ENCODE results near the gene RTN1.

Gene RTN1, protein sequence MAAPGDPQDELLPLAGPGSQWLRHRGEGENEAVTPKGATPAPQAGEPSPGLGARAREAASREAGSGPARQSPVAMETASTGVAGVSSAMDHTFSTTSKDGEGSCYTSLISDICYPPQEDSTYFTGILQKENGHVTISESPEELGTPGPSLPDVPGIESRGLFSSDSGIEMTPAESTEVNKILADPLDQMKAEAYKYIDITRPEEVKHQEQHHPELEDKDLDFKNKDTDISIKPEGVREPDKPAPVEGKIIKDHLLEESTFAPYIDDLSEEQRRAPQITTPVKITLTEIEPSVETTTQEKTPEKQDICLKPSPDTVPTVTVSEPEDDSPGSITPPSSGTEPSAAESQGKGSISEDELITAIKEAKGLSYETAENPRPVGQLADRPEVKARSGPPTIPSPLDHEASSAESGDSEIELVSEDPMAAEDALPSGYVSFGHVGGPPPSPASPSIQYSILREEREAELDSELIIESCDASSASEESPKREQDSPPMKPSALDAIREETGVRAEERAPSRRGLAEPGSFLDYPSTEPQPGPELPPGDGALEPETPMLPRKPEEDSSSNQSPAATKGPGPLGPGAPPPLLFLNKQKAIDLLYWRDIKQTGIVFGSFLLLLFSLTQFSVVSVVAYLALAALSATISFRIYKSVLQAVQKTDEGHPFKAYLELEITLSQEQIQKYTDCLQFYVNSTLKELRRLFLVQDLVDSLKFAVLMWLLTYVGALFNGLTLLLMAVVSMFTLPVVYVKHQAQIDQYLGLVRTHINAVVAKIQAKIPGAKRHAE

DNA sequence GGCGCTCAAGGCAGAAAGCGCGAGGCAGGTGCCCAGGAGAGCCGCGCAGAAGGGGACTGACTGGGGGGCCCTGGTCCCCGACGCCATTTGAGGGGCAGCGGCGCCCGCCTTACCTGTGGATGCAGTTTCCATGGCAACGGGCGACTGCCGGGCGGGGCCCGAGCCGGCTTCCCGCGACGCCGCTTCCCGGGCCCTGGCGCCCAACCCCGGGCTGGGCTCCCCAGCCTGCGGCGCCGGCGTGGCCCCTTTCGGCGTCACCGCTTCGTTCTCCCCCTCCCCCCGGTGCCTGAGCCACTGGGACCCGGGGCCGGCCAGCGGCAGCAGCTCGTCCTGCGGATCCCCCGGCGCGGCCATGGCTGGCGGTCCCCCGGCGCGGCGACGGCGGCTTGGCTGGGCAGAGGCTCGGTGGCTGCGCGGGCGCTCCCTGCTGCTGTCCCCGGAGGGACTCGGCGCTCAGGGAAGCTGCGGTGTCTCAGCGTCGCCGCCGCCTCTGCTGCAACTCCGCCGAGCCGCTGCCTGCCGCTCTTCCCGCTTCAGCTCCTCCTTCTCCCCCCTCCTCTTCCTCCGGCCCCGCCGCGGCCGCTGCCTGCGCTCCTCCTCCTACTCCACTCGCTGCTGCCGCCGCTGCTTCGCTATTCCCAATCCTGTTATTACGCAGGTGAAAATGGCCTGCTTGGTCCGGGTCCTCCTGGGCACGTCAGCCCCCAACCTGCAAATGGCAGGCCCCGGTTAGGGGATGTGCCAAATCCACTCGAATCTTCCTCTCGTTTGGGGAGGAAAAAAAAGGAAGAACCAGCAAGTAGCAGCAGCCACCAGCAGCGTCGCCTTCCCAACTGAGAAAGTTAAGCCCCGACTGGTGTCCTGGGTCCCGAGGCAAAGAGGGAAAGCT lies at the start of gene RTN1:
RTN1 (minus strand) TSS at position 500 of the 889 bp plus-strand sequence; CDS start at position 354, 146 bp downstream.
- peak in 55 of 56 donors; percentile 15 to 88 (median 71) for DNase-seq

DNA sequence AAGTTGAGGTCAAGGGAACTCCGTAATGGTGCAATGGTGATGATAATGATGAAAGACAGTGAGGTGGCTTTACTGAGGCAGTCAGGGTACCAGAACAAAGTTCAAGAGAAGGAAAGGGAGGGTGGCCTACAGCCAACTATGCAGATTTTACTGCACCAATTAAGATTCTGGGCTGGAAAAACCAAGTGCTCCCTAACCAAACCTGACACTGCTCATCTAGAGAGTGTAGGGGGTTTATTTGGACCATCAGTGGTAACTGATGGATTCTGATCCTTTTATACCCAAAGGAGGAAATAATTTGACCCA lies 49.8 kb upstream of the RTN1 start:
- no peak for DNase-seq

DNA sequence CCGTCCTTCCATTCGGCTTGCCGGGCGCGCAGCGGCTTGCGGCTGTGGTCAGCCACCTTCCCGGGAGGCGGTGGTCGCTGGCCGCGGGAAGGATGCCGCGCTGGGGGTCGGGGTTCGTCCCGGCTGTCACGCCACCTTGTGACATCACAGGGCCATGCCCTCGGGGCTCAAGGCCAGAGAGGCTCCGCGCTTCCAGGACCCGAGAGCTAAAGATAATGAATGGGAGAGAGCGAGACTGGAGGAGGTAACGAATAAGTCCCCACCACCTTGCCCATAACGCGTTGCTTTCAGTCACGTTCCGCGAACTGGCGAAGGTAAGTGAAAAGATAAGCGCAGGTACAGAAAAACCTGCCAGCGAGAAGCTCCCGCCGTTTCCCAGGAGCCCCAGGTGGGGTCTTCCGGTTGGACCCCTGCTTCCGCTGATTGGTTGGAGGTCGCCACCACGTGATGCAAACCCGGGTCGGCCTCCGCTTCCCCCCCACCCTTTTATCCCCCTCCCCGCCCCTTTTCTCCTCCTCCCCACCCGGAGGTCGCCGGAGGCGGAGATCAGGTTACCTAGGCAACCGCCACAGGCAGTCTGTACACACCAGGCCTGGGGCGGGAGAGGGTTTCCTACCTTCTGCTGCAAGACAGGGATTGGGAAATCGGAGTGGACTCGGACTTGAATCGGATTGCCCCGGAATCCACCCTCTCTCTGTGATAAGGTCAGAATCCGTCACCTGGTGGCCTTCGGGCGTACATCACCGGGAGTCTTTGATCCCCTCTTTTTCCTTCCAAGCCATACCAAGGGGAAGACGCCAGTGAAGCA lies 49.2 kb upstream of the RTN1 start, which contains the start of gene LRRC9:
LRRC9 (plus strand) TSS at position 575 of the 808 bp plus-strand sequence.
- DNase-seq, result peak in 51 of 56 donors; percentile 6 to 85 (median 49)

DNA sequence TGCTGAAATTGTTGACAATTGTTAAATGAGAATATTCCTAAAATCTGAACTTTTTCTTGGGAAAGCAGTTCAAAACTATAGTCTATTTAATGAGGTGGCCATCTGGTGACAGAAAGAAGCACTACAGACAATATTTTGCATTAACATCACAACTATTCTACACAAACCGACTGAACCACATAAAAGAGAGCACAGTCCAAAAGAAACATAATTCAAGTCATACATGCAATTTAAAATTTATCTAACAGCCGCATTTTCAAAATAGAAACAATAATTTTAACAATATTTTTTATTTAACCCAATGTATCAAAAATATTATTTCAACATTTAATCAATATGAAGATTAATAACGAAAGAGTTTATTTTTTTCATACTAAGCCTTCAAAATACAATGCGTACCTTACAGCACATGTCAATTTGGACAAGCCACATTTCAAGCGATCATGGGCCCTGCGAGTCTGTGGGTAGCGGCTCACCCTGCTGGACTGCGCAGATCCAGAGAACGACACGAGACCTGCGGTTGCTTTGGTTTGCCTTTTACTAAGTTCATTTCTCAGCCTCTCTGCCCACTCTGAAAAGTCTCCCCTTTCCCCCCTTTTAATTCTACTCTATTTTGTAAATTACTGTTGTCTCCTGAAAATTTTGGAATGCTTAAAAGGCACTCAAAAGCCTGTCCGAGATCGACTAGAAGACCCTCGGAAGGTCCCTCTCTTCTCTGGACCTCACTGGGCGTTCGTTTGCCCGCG lies 48.4 kb upstream of the RTN1 start:
- peak in 11 of 56 donors; percentile 0 to 24 (median 12) for DNase-seq

DNA sequence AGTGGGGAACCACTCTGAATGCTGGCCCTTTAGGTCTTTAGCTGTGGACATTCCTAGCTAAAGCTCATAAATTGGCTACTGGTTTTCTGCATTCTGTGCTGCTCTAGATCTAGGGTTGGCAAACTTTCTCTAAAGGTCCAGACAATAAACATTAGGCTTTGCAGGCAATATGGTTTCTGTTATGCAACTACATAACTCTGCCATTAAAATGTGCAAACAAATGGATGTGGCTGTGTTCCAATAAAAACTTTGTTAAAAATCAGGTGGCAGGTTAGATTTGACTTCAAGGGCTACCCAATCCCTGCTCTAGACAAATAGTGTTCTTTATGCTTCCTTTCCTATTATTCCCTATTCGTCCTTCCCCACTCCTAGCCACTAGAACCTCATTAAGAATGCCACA lies 42.6 kb upstream of the RTN1 start:
- DNase-seq, result no peak

DNA sequence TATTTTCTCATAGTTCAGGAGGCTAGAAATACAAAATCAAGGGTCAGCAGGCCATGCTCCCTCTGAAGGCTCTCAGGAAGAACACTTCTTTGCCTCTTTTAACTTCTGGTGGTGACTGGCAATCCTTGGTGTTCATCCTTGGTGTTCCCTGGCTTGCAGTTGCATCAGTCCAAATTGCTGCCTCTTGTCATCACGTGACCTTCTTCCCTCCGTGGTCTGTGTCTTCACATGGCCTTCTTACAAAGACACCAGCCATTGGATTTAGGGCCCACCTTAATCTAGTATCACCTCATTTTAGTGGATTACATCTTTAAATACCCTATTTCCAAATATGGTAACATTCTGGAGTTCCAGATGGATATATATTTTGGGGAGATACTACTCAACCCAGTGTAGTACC lies 41.9 kb upstream of the RTN1 start:
- no peak for DNase-seq

DNA sequence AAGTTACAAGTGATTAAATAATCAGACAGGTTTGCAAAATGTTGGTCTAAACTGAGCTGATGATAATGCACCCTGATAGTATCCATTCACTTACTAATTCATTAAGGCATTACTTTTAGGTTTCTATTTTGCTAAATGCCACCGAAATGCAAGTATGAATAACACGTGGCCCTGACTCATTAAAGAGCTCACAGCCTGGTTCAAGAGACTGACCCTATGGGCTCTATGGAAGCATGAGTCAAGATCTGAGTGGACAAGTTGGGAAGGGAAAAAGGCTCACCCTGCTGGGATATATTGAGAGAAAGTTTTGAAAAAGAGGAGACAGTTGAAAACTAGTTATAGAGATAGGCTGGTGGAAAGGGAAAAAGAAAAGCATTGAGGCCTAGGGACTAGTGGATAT lies 34.6 kb upstream of the RTN1 start:
- DNase-seq, result no peak

DNA sequence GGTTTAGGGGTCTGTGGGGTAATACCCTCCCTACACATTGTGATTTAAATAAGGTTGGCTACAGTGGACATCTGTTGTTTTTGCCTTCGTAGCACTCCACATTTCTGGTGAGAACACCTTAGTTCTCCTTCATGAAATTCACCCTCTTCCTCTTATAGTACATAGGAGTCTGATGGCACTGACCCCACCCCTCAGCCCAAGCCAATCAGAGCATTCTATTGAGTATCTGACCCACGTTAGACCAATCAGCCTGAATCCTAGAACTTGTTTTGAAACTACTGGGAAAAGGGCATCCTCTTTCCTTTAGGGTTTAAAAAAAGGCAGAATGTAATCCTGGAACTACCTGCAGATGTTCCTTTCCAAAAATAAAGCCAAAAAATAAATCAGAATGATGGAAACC lies 33.6 kb upstream of the RTN1 start:
- no peak for DNase-seq

DNA sequence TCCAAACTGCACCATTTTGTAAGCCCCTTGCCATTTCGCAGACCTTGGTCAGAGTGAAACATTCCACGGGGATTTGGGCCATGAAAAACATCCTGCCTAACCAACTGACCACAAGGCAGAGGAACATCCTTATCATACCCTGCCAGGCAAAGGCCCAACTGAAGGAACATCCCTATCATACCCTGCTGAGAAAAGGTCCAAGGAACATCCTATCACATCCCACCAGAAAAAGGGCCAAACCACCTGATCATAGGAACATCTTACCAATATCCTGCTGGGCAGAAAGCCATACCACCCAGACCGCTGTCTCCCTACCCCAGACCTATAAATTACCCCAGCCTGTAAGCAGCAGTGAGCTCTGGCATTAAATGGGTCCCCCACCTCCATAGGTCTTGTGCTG lies 30.0 kb upstream of the RTN1 start:
- DNase-seq, result no peak

DNA sequence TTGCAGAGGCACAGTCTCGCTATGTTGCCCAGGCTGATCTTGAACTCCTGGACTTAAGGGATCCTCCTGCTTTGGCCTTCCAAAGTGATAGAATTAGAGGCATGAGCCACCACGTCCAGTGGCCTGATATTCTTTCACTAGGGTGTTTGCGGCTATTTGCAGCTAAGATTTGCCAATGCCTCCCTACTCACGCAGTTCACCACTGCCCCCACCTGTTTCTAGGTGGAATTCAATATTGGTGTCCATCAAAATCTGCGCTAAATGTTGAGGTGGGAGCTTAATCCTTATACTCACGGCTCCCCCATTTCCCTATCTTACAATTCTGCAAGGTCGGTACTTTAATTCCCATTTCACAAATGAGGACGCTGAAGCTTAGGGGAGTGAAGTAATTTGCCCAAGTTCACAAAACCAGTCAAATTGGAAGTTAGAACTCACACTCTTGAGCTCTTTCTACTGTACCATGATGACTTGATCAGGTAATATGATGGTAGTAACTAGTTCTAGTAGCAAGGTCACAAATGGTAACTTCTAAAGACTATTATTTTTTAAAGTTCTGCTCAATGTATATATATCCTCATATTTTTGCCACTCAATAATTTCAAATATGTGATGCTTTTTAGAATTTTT lies 27.3 kb upstream of the RTN1 start:
- DNase-seq, result peak in 23 of 56 donors; percentile 1 to 42 (median 10)

DNA sequence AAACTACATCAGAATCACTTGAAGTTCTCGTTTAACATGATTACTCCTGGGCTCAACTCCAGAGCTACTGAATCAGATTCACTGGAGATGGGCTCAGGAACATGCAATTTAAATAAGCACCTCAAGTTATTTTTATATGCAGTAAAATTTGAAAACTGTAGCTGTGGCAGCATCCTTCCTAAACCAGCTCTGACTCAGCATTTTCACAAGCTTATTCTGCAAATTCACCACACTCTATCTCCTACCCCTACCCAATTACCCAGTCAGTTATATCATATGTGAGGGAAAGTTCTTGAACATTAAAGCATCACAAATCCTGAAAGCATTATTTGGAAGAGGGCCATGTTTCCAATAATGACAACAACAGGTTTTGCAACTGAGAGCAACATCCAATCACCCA lies 25.1 kb upstream of the RTN1 start:
- no peak for DNase-seq

DNA sequence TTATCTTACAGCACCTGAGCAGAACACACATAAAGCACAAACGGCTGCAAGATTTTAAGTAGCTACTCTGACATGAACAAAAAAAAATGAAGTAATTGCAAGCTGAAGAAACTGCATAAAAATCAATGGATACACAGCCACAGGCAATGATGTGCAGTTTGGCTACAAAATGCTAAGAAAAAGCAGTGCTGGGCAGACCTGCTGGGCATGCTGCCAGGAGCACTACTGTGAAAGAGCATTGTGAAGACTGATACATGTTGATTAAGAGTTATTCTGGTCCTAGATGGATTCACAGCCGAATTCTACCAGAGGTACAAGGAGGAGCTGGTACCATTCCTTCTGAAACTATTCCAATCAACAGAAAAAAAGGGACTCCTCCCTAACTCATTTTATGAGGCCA lies 20.1 kb upstream of the RTN1 start:
- DNase-seq, result peak in 2 of 56 donors; percentile 1 to 3

DNA sequence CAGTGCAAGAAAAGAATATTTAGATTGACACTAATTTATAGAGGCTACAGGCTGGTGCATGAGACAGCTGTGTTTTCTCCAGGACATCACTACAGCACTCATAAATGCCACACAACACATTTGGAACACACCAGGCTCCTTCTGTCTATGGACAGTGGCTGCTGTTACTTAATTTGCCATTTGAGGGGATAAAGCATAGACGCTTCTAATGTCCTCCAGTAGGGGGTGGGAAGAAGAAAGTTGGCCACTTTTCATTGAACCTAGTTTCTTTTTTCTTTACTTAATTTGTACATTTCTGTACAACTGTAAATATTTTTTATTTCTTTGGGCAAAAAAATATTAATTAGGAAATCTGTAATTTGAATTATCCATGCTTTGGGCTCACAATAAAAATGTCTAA lies 12.4 kb upstream of the RTN1 start:
- DNase-seq, result no peak

DNA sequence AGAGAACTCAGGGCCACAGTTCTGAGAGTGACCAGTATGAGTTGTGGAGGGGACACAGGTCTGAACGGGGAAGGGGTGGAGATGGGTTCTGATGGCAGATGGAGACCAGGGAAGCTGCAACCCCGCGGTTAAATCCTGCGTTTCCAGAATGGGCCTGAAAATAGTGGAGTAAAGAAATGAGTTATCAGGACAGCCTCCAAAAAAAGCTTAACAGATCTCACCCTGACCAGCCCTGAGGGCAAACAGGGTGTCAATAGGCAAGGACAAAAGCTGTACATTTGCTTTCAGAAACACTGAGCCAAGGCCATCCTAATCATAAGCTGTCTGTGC lies 555 bp upstream of the RTN1 start:
- peak in 3 of 56 donors; percentile 59 to 68 (median 60) for DNase-seq

DNA sequence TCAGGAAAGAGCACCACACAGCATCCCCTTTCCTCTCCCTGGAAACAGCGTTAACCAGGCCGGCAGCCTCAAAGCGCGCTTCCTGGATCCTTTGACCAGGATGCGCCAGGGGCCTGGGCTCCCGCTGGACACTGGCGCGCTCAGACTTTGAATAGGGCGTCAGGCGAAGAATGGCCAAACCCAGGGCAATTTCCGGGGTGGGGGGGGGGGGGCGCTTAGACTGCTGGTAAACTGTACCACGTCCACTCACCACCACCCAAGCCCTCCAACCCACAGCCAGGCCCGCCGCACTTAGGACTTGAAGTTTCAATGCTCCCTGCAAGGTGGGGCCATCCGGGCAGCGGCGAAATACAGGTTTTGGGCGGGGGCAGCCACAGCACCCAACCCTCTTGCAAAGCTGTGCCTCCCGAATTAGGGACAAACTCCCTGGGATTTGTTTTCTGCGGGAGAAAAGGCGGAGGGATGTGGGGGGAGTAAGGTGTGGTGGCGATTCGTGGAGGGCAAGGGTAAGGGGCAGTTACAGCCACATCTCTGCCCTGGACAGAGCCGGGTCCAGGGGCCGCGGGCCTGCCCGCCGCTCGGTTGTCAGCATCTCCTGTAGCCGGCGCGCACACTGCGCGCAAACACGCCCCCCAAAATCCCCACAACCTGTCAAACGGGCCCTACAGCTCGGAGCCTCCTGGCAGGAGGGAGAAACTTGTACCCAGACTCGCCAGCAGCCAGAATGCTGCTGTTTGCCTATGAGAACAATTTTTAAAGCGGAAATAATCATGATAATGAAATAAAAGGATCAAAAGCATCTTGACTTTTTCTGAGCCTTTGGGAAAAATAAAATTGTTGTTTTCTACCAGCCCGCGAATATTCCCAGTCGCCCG lies 958 bp downstream of the RTN1 start:
- DNase-seq, result peak in 35 of 56 donors; percentile 1 to 59 (median 31)

DNA sequence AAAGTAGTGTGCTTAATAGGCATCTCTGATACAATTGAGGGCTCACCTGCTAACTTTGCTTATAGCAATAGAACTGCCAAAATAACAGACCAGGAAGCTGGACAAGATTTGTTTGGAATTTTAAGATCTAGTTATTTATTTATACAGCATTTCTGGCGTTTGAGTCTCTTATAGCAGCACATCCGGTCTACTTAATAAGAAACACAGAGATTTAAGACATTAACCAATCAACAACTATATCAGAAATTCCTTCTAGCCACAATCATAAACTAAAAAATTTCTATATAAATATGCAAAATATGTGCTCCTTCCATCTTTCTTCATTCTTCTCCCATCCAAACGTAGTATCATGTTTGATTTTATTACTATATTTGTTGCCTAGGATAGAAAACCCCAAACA lies 2.6 kb downstream of the RTN1 start:
- DNase-seq, result no peak

DNA sequence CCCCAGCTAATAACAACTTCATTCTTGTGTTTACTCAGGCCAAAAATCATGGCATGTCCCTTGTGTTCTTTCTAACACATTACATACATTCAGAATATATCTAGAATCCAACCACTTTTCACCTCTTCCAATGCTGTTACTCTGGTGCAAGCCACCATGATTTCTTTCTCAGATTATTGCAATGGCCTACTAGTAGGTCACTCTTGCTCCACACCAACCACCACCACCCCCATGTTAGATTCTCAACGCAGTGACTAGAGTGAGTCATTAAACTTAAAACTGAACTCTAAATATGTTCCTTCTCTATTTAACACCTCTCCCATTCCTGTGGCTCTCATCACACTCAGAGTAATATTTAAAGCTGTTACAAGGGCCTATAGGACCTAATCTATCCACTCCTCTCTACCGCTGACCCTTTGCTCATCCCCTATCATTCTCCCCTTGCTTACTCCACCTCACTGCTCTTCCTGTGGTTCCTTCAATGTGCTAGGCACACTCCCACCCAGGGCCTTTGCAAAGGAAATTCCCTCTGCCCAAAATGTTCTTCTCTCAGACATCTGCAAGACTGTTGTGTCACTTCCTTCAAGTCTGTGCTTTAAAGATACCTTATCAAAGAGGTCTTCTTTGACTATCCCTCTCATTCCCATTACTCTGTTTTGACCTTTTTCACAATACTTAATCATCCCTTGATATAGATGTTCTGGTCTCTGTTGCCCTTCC lies 6.6 kb downstream of the RTN1 start:
- no peak for DNase-seq

DNA sequence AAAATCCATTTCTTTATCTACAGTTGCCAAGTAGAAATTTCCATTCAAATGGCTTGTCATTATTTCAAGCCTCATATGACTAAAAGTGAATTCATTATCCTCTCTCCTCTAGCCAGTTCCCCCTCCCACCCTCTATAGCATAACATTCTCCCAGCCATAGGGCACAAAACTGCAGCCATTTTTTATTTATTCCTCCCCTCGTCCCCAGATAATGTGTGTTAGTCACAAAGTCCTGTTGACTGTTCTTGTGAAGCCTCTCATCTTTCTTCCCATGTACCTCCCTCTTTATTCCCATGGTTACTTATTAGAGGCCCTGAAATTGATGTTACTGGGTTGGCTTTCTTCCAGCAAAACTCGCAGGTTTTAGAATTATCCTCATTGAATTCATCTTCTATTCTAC lies 13.2 kb downstream of the RTN1 start:
- peak in 1 of 56 donors; percentile 1 for DNase-seq
